HepG2 (cell line): ENCODE data around the gene SCRG1. TPM values are rescaled to one million over a fixed set of nuclear protein-coding genes. Genes with fewer than 3 reads are reported as not detected.

Experiments used
- ATAC-seq: fragments of 200-7000 bp; cut with Tn5 transposase; 3 replicates; pipeline ENCODE4 v1.9.1; 2020; ENCODE audit warnings: mild to moderate bottlenecking, moderate library complexity
- BruUV-seq: library from RNA; stranded (reverse); fragments of 400-500 nt; replicated peaks from 2 replicates; lab custom pipeline; 2021; lab: Mats Ljungman, UMichigan
- CTCF ChIA-PET: fragments of 300-600 bp; formaldehyde crosslinking; extraction: SDS; loops from one replicate; lab custom pipeline; 2021; ENCODE audit warnings: low total read pairs, inconsistent platforms, low intra/inter-chr PET ratio; lab: Yijun Ruan, JAX
- POLR2A ChIA-PET: fragments of 350-600 bp; sonication (Branson Sonifier 250); formaldehyde crosslinking; loops from one replicate; lab custom pipeline; 2020; ENCODE audit warnings: antibody characterized with exemption, inconsistent platforms; lab: Yijun Ruan, JAX
- DNase-seq: peaks from one replicate; pipeline ENCODE4 v3.0.0-alpha.2; 2015; ENCODE audit warnings: low spot score
- FAIRE-seq: peaks from 3 replicates; lab custom pipeline; 2011; peaks lifted over from hg19 to GRCh38; lab: Jason Lieb, UNC
- H2AFZ ChIP-seq: one replicate; pipeline ENCODE4 v1.6.1; 2011; ENCODE audit warnings: low read length, inconsistent platforms
- H3K27ac ChIP-seq: fragments of 300-600 bp; 3 replicates; pipeline ENCODE4 v1.8.0; 2011; ENCODE audit warnings: mixed run types, mild to moderate bottlenecking, mixed read lengths, low read length, inconsistent platforms; ENCODE audit not compliant: insufficient read depth; ENCODE audit errors: extremely low read length
- H3K27me3 ChIP-seq, 2 experiments: fragments of 200-600 bp in 1 of 2; 2 replicates in 1 of 2; 3 replicates in 1 of 2; pipeline versions ENCODE4 v1.6.0 to v1.8.0; 2011; ENCODE audit warnings: low read length in 2 of 2, mild to moderate bottlenecking in 2 of 2, moderate library complexity in 2 of 2, inconsistent platforms in 1 of 2; ENCODE audit not compliant: insufficient read depth in 2 of 2, control insufficient read depth in 1 of 2
- H3K36me3 ChIP-seq, 2 experiments: fragments of 200-600 bp in 1 of 2; replicated peaks in 1 of 2; 2 replicates in 1 of 2; 3 replicates in 1 of 2; pipeline versions ENCODE4 v1.5.1 to v1.8.0; 2011; ENCODE audit warnings: low read length in 2 of 2, inconsistent platforms in 1 of 2; ENCODE audit not compliant: insufficient read depth in 2 of 2, control insufficient read depth in 1 of 2
- H3K4me1 ChIP-seq: 2 replicates; pipeline ENCODE4 v1.5.1; 2012; ENCODE audit warnings: low read length, inconsistent platforms; ENCODE audit not compliant: insufficient read depth
- H3K4me2 ChIP-seq: 2 replicates; pipeline ENCODE4 v1.6.0; 2011; ENCODE audit warnings: low read depth, low read length, inconsistent platforms
- H3K4me3 ChIP-seq, 3 experiments: fragments of 200-600 bp in 1 of 3; sonication (generic), shearing (Covaris generic) in 1 of 3; replicated peaks in 1 of 3; 2 replicates each; pipeline ENCODE4 v1.5.1; 2011 to 2016; ENCODE audit warnings: low read length in 3 of 3, inconsistent platforms in 2 of 3, low read depth in 2 of 3, mild to moderate bottlenecking in 2 of 3, control low read depth in 1 of 3, mixed read lengths in 1 of 3; ENCODE audit not compliant: insufficient read depth in 1 of 3
- H3K79me2 ChIP-seq: one replicate; pipeline ENCODE4 v1.6.1; 2011; ENCODE audit warnings: low read length, inconsistent platforms; ENCODE audit not compliant: insufficient read depth
- H3K9ac ChIP-seq: 2 replicates; pipeline ENCODE4 v1.6.0; 2011; ENCODE audit warnings: mild to moderate bottlenecking, low read depth, low read length, inconsistent platforms; ENCODE audit not compliant: insufficient read depth
- H3K9me3 ChIP-seq: 2 replicates; pipeline ENCODE4 v1.5.1; 2012; ENCODE audit warnings: mild to moderate bottlenecking, low read length
- H4K20me1 ChIP-seq: 2 replicates; pipeline ENCODE4 v1.6.0; 2011; ENCODE audit warnings: inconsistent platforms, mild to moderate bottlenecking, low read length, moderate library complexity; ENCODE audit not compliant: insufficient read depth
- GPN1 ChIP-seq: sonication (generic); formaldehyde crosslinking; IDR thresholded peaks from 2 replicates; pipeline ENCODE4 v1.5.1; 2020; ENCODE audit warnings: missing genetic modification reagents, borderline replicate concordance
- RFXAP ChIP-seq: sonication (generic); formaldehyde crosslinking; IDR thresholded peaks from 2 replicates; pipeline ENCODE4 v1.4.0; 2020; ENCODE audit warnings: missing genetic modification reagents, borderline replicate concordance
- SOX6 ChIP-seq, 2 experiments: fragments of 450-650 bp in 1 of 2; sonication (generic) in 1 of 2; formaldehyde crosslinking in 1 of 2; IDR thresholded peaks; 2 replicates each; pipeline versions ENCODE4 v1.4.0 to v1.6.1; 2017 to 2020; ENCODE audit warnings: antibody characterized with exemption in 1 of 2, mild to moderate bottlenecking in 1 of 2, missing genetic modification reagents in 1 of 2
- SRSF4 ChIP-seq: fragments of 200-400 bp; formaldehyde crosslinking; IDR thresholded peaks from one replicate; pipeline ENCODE4 v1.6.1; 2018; ENCODE audit warnings: mild to moderate bottlenecking, low read depth, low read length, moderate library complexity; ENCODE audit not compliant: poor library complexity, severe bottlenecking
- TGIF2 ChIP-seq: IDR thresholded peaks from 2 replicates; pipeline ENCODE4 v1.6.1; 2016; ENCODE audit warnings: control low read depth, missing compliant biosample characterization
- WIZ ChIP-seq: sonication (generic); formaldehyde crosslinking; IDR thresholded peaks from 2 replicates; pipeline ENCODE4 v1.5.1; 2020; ENCODE audit warnings: mild to moderate bottlenecking, missing genetic modification reagents
- ZFP62 ChIP-seq: sonication (generic); formaldehyde crosslinking; IDR thresholded peaks from 2 replicates; pipeline ENCODE4 v1.4.0; 2020; ENCODE audit warnings: missing genetic modification reagents
- ZFP90 ChIP-seq: sonication (generic); formaldehyde crosslinking; IDR thresholded peaks from 2 replicates; pipeline ENCODE4 v1.8.0; 2022; ENCODE audit warnings: missing genetic modification reagents, mild to moderate bottlenecking, inconsistent platforms, borderline replicate concordance
- ZNF572 ChIP-seq: sonication (generic); formaldehyde crosslinking; IDR thresholded peaks from 2 replicates; pipeline ENCODE4 v1.5.1; 2020; ENCODE audit warnings: mild to moderate bottlenecking, missing genetic modification reagents
- WGBS: methylation state at CpG from one replicate; pipeline ENCODE4 v1.1.6; 2017; ENCODE audit warnings: low lambda C conversion rate; 5-methylcytosine and 5-hydroxymethylcytosine counted together
- in situ Hi-C: cut with HindIII; loops from 2 replicates; pipeline ENCODE4 v1.10.0; 2017; ENCODE audit warnings: low pct_unique_long_range_greater_than_20kb; ENCODE audit not compliant: extremely low pct_ligation_motif_present
- intact Hi-C: fragments of 100-400 bp; cut with micrococcal nuclease; formaldehyde crosslinking; loops from one replicate; pipeline ENCODE4 v1.10.0; 2022; ENCODE audit not compliant: unreplicated experiment
- polyA plus RNA-seq, 8 experiments: library from polyadenylated mRNA; depleted of rRNA in 3 of 8; stranded (reverse) in 7 of 8; unstranded in 1 of 8; fragments of >200 nt; fragmentation: Illumina TruSeq in 4 of 8; extraction: Trizol in 4 of 8; gene quantifications; 2 replicates each; pipeline versions ENCODE4 v1.2.1 to v1.2.3, GENCODE V29; 2011 to 2016; ENCODE audit warnings: low read depth in 4 of 8, missing spikeins in 1 of 8, mixed read lengths in 1 of 8; ENCODE audit not compliant: insufficient read depth in 1 of 8
- total RNA-seq, 5 experiments: library from RNA; depleted of rRNA; stranded (reverse); fragments of >200 nt; fragmentation: Illumina TruSeq; extraction: Trizol; gene quantifications; 2 replicates each; pipeline ENCODE4 v1.2.3, GENCODE V29; 2016; ENCODE audit warnings: low read depth in 1 of 5
- TF ChIP-seq, protein P1 (sequence below): sonication (generic); formaldehyde crosslinking; IDR thresholded peaks from 2 replicates; pipeline ENCODE4 v1.4.0; 2020; ENCODE audit warnings: mild to moderate bottlenecking, low read depth, missing genetic modification reagents
- TF ChIP-seq, protein P2 (sequence below): sonication (generic); formaldehyde crosslinking; IDR thresholded peaks from 2 replicates; pipeline ENCODE4 v1.4.0; 2020; ENCODE audit warnings: missing genetic modification reagents

Gene SCRG1
- total and polyA plus RNA-seq, 2 of the 13 experiments (the other 11 are each of a cell fraction or from before 2014, with no cell fraction given) = not detected

DNA sequence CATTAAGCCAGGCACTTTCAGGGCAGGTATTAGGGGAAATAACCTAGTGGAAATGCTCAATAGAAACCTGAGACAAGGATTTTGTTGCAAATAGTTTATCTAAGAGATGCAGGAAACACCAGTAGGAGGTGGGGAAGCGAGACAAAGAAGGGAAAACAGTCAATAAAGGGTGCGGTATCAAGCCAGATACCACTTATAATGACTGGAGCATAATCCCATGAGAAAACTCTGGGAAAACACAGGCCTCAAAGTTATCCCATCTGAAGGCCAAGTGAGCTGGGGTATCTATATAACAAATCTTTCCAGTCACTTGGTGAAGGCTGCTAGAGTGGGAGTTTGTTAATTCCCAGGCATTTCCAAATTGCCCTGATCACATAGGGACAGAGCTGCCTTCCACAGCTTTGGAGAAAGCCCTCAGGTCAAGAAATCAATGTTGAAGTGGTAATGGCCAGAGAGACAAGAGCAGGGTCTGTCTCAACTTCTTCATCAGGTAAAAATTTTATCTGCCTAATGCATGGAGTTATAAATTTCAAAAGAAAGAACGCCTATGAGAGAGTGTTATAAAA is 55.0 kb downstream of the SCRG1 start:
- Histone ChIP-seq H3K36me3 (no peaks in the 10 kb centered on the region), H2AFZ (no peak overlapping the region), H3K9me3 (no peaks in the 10 kb centered on the region), H3K4me1 (no peaks in the 10 kb centered on the region), H3K4me2 (no peak overlapping the region), H3K27ac (no peak overlapping the region), H3K4me3 (no peak overlapping the region), H3K27me3 (no peaks in the 10 kb centered on the region), H4K20me1 (no peaks in the 10 kb centered on the region), H3K9ac (no peak overlapping the region), H3K79me2 (no peaks in the 10 kb centered on the region)
- no TSS peak for BruUV-seq
- no peak for ATAC-seq
- ChIA-PET POLR2A (no interaction called here), CTCF (no interaction called here)
- in situ Hi-C loops (no loop called here), intact Hi-C loops (no loop called here)
- no peak for FAIRE-seq
- DNase-seq = no peak
- TF ChIP-seq, protein P1, sequence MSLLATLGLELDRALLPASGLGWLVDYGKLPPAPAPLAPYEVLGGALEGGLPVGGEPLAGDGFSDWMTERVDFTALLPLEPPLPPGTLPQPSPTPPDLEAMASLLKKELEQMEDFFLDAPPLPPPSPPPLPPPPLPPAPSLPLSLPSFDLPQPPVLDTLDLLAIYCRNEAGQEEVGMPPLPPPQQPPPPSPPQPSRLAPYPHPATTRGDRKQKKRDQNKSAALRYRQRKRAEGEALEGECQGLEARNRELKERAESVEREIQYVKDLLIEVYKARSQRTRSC (CRISPR knock-in tag) = no peak
- no peak for TF ChIP-seq ZFP90 (CRISPR knock-in tag)
- TF ChIP-seq ZNF572 (CRISPR knock-in tag) = no peak
- TF ChIP-seq, protein P2, sequence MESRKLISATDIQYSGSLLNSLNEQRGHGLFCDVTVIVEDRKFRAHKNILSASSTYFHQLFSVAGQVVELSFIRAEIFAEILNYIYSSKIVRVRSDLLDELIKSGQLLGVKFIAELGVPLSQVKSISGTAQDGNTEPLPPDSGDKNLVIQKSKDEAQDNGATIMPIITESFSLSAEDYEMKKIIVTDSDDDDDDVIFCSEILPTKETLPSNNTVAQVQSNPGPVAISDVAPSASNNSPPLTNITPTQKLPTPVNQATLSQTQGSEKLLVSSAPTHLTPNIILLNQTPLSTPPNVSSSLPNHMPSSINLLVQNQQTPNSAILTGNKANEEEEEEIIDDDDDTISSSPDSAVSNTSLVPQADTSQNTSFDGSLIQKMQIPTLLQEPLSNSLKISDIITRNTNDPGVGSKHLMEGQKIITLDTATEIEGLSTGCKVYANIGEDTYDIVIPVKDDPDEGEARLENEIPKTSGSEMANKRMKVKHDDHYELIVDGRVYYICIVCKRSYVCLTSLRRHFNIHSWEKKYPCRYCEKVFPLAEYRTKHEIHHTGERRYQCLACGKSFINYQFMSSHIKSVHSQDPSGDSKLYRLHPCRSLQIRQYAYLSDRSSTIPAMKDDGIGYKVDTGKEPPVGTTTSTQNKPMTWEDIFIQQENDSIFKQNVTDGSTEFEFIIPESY (CRISPR knock-in tag) = no peak
- TF ChIP-seq ZFP62 = no peak
- TF ChIP-seq SOX6 (IDR thresholded peaks at IDR 0.05) = no peak
- TF ChIP-seq SOX6 (CRISPR knock-in tag; IDR thresholded peaks at IDR 0.05) = no peak
- no peak for TF ChIP-seq TGIF2
- no peak for TF ChIP-seq GPN1
- TF ChIP-seq SRSF4 = no peak
- no peak for TF ChIP-seq WIZ (CRISPR knock-in tag)
- TF ChIP-seq RFXAP (CRISPR knock-in tag) = no peak
- 55% methylated on average over 3 of the region's 3 CpGs for WGBS
